T-helper 22 cell (primary cell): ENCODE data around the gene DDX46.
A peak's percentile ranks its signal among the peaks of the same experiment; 100 is the strongest.
"Not testable (repeated sequence)": the region's sequence is repeated elsewhere in the genome, so short reads cannot be mapped to it uniquely, and the experiment has no call there.

Experiments
- DNase-seq: peaks from one replicate; pipeline ENCODE4 v3.0.0-alpha.2; 2020; ENCODE audit warnings: low read depth

The DDX46 gene, protein sequence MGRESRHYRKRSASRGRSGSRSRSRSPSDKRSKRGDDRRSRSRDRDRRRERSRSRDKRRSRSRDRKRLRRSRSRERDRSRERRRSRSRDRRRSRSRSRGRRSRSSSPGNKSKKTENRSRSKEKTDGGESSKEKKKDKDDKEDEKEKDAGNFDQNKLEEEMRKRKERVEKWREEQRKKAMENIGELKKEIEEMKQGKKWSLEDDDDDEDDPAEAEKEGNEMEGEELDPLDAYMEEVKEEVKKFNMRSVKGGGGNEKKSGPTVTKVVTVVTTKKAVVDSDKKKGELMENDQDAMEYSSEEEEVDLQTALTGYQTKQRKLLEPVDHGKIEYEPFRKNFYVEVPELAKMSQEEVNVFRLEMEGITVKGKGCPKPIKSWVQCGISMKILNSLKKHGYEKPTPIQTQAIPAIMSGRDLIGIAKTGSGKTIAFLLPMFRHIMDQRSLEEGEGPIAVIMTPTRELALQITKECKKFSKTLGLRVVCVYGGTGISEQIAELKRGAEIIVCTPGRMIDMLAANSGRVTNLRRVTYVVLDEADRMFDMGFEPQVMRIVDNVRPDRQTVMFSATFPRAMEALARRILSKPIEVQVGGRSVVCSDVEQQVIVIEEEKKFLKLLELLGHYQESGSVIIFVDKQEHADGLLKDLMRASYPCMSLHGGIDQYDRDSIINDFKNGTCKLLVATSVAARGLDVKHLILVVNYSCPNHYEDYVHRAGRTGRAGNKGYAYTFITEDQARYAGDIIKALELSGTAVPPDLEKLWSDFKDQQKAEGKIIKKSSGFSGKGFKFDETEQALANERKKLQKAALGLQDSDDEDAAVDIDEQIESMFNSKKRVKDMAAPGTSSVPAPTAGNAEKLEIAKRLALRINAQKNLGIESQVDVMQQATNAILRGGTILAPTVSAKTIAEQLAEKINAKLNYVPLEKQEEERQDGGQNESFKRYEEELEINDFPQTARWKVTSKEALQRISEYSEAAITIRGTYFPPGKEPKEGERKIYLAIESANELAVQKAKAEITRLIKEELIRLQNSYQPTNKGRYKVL

DNA sequence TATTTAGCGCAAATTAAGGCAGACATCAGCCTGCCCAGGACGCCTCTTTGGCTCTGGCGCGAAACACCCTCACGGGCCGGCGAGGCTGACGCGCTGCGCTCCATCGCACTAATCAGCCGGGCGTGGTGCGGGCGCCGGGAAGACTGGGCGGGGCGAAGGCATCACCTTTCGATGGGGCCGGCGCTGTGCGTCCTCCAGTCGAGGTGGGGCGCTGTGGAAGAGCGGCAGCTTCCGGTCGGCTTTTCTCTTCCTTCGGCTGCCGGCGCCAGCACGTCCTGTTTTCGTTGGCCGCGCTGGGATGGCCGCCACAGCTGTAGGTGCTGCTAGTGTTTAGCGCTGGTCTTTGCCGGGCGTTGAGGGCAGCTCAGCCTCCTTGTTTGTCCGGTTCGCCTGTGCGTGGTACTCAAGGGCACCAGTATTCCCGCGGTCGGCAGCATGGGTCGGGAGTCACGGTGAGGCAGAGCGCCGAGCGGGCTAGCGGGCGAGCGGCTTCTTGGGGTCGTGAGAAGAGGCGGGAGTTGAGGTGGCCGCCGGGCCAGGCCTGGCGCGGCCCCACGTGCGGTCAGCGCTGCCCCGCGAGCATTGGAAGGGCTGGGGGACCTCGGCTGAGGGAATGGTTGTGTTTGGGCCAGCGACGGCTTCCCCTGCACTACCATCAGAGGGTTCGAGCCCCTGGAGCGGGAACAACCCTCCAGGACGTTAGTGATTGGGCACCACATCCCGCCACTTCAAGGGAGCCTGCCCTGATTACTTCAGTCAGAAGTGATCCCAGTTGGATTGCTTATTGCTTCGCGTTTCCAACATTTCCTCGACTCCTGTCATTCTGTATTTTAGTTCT, at the start of gene DDX46:
TSS of gene DDX46 (plus strand) at position 276 of the 838 bp plus-strand sequence. CDS start at position 436, 160 bp downstream.
- DNase-seq = peak; percentile 87

DNA sequence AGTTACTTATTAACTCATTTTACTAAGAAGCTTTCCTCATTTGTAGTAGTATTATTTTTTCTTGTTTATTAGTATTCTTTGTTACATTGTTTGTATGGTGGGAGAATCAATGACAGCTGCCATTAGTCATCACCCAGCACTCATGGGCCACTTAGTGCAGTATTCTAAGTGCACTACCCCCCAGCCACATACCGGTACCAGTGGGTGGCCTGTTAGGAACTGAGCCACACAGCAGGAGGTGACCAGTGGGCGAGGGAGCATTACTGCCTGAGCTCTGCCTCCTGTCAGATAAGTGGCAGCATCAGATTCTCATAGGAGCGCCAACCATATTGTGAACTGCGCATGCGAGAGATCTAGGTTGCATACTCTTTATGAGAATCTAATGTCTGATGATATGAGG, 44.5 kb upstream of the DDX46 start:
- DNase-seq = no peak

DNA sequence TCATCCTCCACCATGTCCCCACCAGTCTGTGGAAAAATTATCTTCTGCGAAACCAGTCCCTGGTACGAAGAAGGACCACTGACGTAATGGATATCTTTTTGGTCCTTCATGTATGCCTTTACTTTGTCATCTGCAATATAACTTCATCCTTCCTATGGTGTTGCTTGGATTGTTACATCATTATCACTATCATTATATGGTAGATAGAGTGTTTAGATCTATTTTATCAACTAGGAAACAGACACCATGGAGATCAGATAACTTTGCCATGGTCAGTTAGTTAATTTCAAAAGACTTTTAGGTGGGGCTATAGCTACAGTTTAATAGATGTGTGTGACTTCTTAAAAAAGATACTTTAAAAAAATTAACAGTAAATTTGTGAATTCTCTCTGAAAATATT, 44.0 kb upstream of the DDX46 start:
- no peak for DNase-seq

DNA sequence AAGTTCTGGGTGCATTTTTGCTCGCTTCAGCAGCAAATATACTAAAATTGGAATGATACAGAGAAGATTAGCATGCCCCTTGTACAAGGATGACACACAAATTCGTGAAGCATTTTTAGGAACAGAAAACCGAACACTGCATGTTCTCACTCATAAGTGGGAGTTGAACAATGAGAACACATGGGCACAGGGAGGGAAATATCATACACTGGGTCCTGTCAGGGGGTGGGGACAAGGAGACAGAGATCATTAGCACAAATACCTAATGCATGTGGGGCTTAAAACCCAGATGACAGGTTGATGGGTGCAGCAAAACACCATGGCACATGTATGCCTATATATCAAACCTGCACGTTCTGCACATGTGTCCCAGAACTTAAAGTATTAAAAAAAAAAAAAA, 43.1 kb upstream of the DDX46 start:
- DNase-seq = not testable (repeated sequence)

DNA sequence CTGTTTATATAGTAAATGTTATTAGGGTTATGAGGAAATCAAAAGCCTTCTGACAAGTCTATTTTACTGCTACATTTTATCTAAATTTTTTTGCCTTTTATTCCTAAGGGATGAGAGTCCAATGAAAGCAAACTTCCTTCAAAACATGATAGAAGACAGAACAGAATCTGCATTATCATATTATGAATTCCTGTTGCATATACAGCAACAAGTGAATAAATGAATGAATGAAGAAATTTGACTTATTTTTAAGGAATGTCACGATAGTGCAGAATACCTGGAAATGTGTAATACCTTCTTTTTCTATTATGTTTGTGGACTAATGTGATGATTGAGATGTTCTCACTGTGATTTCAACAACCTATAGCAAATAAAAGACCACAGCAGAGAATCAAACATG, 33.7 kb upstream of the DDX46 start:
- no peak for DNase-seq

DNA sequence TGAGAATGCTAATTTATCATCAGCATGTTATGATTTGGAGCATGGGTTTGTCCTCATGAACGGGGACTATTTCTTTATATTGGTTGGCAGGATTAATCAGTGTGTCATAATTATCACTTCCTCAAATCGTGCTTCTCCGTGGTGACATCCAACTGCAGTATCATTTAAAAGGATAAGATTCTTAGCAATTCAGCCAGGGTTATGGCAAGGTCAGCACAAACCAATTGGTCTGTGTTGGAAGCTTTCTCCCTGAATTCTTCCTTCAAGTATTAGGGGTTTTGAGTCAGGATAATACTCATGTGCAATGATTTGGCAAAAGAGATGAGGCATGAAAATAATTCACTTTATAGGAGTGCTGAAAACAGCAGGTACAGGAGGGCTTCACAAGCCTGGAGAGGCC, 25.8 kb upstream of the DDX46 start:
- DNase-seq = no peak

DNA sequence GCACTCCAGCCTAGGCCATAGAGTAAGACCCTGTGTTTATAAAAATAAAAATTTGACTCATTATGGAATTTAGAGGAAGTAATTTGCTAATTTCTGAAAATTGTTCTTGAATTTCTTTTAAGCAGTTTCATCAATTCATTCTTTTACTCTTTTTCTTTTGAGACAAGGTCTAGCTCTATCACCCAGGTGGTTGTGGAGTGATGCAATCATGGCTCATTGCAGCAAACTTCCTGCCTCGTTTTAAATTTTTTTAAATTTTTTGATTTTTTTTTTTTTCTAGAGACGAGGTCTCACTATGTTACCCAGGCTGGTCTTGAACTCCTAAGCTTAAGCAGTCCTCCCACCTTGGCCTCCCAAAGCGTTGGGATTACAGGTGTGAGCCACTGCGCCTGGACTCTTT, 23.3 kb upstream of the DDX46 start:
- DNase-seq = no peak

DNA sequence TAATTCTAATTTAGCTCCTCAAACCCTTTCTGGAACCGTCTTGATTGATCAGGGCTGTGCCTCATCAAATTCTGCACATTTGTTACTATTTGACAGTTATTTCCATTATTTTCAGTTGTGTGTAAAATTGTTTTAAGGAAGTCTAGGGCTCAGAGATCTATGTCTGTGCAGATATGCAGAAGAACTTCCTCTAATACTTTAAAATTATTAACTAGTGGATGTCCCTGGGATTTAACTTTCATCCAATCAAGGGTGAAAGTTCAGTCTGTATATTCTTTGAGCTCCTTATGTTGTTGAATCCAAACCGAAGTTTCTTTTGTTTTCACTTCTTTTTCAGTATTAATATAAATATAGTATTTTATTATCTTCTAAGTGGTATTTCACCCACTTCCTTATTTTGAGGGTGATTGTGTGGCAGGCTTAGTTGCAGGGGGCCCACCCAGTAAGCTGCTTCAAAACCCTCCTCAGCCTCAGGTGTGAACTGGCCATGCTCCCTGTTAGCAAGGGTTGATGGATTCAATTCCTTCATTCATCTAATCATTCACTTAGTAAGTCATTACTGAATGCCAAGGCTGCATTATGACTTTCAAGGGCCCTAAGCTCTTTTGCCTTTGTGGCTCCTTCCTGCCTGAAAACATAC, 22.3 kb upstream of the DDX46 start:
- no peak for DNase-seq

DNA sequence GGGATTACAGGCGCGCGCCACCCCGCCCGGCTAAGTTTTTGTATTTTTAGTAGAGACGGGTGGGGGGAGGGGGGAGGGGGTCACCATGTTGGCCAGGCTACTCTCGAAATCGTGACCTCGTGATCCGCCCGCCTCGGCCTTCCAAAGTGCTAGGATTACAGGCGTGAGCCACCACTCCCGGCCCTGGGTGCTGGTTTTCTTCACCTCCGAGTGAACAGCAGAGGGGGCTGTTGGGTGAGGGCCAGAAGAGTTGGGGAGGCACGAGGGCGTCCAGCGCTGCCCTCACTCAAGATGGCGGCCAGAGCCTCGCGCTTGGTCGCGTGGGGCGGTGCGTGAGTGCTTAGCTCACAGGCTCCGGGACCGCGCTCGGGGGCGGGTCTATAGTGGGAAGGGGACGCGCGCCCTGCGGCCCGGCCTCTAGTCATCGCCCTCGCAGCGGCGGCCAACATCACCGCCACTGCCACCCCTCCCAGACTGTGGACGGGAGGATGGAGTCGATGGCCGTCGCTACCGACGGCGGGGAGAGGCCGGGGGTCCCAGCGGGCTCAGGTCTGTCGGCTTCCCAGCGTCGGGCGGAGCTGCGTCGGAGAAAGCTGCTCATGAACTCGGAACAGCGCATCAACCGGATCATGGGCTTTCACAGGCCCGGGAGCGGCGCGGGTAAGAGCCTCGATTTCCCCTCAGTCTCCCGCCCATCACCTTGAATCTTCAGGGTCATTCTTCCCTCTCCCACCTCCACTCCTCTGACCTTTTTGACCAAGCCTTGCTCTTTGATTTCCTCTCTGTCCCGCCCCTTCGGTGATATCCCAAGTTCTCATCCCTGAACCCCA, 20.2 kb upstream of the DDX46 start, which contains the start of gene CAMLG:
TSS of gene CAMLG (plus strand) at position 416 of the 830 bp plus-strand sequence. CDS start at position 489, 73 bp downstream.
- peak; percentile 95 for DNase-seq

DNA sequence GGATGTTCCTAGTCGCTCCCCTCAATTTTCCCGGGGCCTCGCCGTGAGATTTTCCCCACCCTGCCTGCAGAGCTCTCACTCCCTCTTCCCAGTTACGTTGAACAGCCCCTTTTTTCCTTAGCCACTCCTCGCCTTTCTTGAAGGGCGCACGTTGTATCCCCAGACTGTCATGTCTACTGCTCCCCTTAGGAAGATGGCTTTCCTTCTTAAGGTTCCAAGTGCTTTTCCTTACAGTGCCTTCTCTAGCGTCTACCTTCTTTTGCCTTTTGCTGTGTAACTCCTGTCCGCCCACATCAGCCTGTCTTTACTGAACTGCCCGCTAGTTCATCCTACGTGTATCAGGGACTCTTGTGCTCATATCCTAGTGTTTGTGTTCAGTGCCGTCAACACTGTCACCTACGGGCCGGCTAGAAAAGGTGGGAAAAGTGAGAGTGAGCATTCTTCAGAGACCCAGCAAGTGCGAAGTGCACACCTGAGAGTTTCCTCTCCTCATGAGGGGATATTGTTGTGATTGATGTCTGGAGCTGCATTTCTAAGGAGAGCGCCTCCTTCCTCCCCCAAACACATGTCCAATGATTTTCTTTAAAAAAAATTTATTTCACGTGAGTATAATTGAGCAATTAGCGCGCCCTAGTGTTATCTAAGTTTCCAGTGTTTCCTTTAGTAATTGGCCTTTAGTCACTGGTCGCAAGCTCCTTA, 19.5 kb upstream of the DDX46 start:
- DNase-seq = no peak

DNA sequence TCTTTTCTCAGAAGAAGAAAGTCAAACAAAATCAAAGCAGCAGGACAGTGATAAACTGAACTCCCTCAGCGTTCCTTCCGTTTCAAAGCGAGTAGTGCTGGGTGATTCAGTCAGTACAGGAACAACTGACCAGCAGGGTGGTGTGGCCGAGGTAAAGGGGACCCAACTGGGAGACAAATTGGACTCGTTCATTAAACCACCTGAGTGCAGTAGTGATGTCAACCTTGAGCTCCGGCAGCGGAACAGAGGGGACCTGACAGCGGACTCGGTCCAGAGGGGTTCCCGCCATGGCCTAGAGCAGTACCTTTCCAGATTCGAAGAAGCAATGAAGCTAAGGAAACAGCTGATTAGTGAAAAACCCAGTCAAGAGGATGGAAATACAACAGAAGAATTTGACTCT, 17.5 kb upstream of the DDX46 start:
- no peak for DNase-seq

DNA sequence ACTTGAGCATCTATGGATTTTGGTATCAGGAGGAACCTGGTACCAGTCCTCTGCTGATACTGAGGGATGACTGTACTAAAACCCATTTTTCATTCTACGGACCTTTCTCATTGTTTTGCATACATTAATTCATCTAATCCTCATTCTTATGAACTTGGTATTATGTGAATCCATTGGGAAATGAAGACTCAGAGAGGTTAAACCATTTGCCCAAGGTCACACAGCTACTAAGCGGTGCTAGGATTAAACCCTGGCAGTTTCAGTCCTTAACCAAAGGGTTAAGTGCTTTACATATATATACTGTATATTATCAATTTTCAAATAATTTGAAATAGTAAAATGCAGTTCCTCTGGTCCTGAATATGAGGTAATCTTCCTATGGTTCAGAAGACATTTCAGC, 16.4 kb upstream of the DDX46 start:
- no peak for DNase-seq

DNA sequence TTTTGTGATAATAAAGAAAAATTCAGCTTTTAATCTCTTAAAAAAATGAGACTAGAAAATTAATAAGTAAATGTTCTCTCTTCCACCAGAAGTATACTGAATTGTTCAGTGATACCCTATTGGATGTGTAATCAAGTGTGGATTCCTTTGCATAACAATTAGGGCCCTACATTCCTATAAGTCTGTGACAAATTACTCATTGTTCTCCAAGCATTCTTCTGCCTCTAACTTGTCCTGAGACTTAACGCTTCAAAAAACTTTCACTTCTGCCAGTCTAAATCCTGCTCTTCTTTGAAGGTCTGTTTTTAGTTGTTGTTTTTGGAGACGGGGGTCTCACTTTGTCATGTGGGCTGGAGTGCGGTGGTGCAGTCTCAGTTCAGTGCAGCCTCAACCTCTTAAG, 9.2 kb upstream of the DDX46 start:
- no peak for DNase-seq

DNA sequence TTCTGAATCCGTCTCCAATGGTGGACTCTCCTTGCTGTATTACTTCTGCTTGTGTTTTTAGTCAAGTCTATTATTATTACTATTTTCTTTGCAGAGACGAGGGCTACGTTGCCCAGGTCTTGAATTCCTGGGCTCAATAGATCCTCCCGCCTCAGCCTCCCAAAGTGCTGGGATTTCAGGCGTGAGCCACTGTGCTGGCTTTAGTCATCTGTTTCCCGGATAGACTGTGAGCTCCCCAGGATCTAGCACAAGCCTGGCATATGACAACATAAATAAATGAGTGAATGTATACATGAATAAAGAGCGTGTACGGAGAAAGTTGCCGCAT, 439 bp upstream of the DDX46 start:
- DNase-seq = no peak

DNA sequence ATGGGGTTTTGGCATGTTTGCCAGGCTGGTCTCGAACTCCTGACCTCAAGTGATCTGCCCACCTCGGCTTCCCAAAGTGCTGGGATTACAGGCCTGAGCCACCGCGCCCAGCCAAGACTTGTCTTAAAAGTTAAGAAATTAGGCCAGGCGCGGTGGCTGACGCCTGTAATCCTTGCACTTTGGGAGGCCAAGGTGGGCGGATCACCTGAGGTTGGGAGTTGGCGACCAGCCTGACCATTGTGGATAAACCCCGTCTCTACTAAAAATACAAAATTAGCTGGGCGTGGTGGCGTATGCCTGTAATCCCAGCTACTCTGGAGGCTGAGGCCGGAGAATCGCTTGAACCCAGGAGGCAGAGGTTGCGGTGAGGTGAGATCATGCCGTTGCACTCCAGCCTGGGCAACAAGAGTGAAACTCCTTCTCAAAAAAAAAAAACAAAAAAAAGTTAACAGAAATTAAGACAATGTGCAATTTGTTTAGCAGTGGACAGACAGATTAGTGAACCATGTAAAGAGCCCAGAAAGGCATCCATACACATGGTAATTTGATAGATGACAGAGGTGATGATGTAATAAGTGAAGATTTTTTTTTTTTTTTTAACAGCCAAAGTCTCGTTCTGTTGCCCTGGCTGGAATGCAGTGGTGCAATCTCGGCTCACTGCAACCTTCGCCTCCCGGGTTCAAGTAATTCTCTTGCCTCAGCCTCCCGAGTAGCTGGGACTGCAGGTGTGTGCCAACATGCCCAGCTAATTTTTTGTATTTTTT, 9.1 kb downstream of the DDX46 start:
- not testable (repeated sequence) for DNase-seq

DNA sequence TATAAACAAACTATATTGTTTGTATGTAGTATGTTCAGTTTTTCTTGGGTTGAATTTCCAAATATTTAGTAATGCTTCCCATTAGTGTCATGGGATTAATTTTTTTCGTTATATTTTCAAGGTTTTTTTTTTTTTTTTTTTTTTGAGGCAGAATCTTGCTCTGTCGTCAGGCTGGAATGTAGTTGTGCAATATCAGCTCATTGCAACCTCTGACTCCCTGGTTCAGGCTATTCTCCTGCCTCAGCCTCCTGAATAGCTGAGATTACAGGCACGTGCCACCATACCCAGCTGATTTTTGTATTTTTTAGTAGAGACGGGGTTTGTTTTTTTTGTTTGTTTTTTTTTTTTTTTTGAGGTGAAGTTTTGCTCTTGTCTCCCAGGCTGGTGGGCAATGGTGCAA, 10.6 kb downstream of the DDX46 start:
- DNase-seq = no peak

DNA sequence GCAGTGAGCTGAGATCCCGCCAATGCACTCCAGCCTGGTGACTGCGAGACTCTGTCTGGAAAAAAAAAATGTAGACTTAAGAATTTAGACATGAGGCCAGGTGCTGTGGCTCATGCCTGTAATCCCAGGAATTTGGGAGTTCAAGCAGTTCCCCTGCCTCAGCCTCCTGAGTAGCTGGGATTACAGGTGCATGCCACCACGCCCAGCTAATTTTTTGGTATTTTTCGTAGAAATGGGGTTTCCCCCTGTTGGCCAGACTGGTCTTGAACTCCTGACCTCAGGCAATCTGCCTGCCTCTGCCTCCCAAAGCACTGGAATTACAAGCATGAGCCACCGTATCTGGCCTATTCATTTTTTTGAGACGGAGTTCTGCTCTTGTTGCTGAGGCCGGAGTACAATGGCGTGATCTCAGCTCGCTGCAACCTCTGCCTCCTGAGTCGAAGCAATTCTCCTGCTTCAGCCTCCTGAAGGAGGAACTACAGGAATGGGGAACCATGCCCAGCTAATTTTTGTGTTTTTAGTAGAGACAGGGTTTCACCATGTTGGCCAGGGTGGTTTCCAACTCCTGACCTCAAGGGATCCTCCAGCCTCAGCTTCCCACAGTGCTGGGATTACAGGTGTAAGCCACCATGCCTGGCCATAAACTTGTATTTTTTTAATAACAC, 14.0 kb downstream of the DDX46 start:
- no peak for DNase-seq

DNA sequence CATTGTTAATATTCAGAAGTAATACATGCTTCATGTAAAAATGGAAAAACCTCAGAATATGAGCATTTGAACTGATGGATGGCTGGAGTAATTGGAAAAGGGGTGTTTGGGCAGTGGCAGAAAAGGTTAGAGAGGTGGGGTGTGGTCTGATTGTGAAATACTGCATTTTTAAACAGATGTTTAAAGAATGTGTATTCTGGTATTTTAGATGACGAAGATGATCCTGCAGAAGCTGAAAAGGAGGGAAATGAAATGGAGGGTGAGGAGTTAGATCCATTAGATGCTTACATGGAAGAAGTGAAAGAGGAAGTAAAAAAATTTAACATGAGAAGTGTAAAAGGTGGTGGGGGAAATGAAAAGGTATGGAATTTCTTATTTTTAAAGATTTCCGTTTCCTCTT, 18.8 kb downstream of the DDX46 start:
- no peak for DNase-seq
